GM12878 (cell line): Measurements from ENCODE around the gene ADAMTSL3.

Experiments used
- BACH1 ChIP-seq: fragments of 450-650 bp; IDR thresholded peaks from 2 replicates; pipeline ENCODE4 v1.6.1; 2017; ENCODE audit warnings: mild to moderate bottlenecking, borderline replicate concordance
- BHLHE40 ChIP-seq, 2 experiments: fragments of 450-650 bp in 1 of 2; IDR thresholded peaks; 2 replicates each; pipeline ENCODE4 v1.6.1; 2011 to 2017; ENCODE audit warnings: low read depth in 2 of 2, borderline replicate concordance in 1 of 2, improper control_type of control experiment in 1 of 2, low read length in 1 of 2, mild to moderate bottlenecking in 1 of 2
- CHD4 ChIP-seq: fragments of 200-600 bp; sonication (generic); IDR thresholded peaks from 2 replicates; pipeline ENCODE4 v1.6.1; 2016; ENCODE audit warnings: mild to moderate bottlenecking
- CTCF ChIP-seq, 3 experiments: IDR thresholded peaks in 2 of 3; conservative IDR thresholded peaks in 1 of 3; 2 replicates each; pipeline ENCODE4 v1.5.1; 2011; ENCODE audit warnings: low read depth in 3 of 3, low read length in 3 of 3, mild to moderate bottlenecking in 3 of 3, control low read depth in 2 of 3, moderate library complexity in 2 of 3, inconsistent platforms in 1 of 3, mixed read lengths in 1 of 3; ENCODE audit not compliant: control insufficient read depth in 2 of 3, insufficient read depth in 1 of 3; ENCODE audit errors: extremely low read depth in 1 of 3
- E4F1 ChIP-seq: fragments of 450-650 bp; IDR thresholded peaks from 2 replicates; pipeline ENCODE4 v1.6.1; 2018; ENCODE audit warnings: borderline replicate concordance, mild to moderate bottlenecking; ENCODE audit not compliant: partially characterized antibody
- EZH2 ChIP-seq: IDR thresholded peaks from 2 replicates; pipeline ENCODE4 v1.6.1; 2012; ENCODE audit warnings: low read depth, mild to moderate bottlenecking, control low read depth, inconsistent platforms, low read length, borderline replicate concordance; ENCODE audit not compliant: control insufficient read depth
- NFXL1 ChIP-seq: fragments of 450-650 bp; IDR thresholded peaks from 2 replicates; pipeline ENCODE4 v1.6.1; 2017; ENCODE audit warnings: antibody characterized with exemption, mild to moderate bottlenecking, borderline replicate concordance
- POLR2AphosphoS5 ChIP-seq: IDR thresholded peaks from 2 replicates; pipeline ENCODE4 v1.6.1; 2011; ENCODE audit warnings: mild to moderate bottlenecking, low read length, inconsistent platforms
- REST ChIP-seq: IDR thresholded peaks from 2 replicates; pipeline ENCODE4 v1.6.1; 2012; ENCODE audit warnings: mild to moderate bottlenecking, low read depth, low read length
- SMARCA5 ChIP-seq: fragments of 450-650 bp; IDR thresholded peaks from 2 replicates; pipeline ENCODE4 v1.6.1; 2017; ENCODE audit warnings: mild to moderate bottlenecking
- SMC3 ChIP-seq: IDR thresholded peaks from 2 replicates; pipeline ENCODE4 v1.6.1; 2011; ENCODE audit warnings: low read length, improper control_type of control experiment, borderline replicate concordance
- TCF12 ChIP-seq: IDR thresholded peaks from 2 replicates; pipeline ENCODE4 v1.6.1; 2011; ENCODE audit warnings: low read depth, mild to moderate bottlenecking, low read length
- ZNF384 ChIP-seq: IDR thresholded peaks from 2 replicates; pipeline ENCODE4 v1.6.1; 2012; ENCODE audit warnings: low read depth, mild to moderate bottlenecking, low read length, improper control_type of control experiment, borderline replicate concordance

- TF ChIP-seq CTCF (IDR thresholded peaks at IDR 0.05 in 2 of 3, conservative IDR thresholded peaks at IDR 0.05 in 1 of 3; ENCODE audit: control insufficient read depth in 2 of 3, extremely low read depth in 1 of 3, insufficient read depth in 1 of 3, low read depth in 3 of 3, low read length in 3 of 3) (no peak), CHD4 (no peak), BHLHE40 (IDR thresholded peaks at IDR 0.05; ENCODE audit: borderline replicate concordance in 1 of 2, low read depth in 2 of 2, low read length in 1 of 2) (no peak), SMARCA5 (no peak), NFXL1 (no peak), POLR2AphosphoS5 (no peak), E4F1 (no peak), REST (no peak), EZH2 (no peak), BACH1 (no peak), SMC3 (no peak), ZNF384 (no peak), TCF12 (no peak)
These were observed 281.9 kb downstream of the ADAMTSL3 start for GRCh38 chr15:83935774-83936173.
